Loucy (cell line): ENCODE results near the gene CHST11.

Experiments
- EZH2phosphoT487 ChIP-seq: fragments of 200-600 bp; IDR thresholded peaks from 2 replicates; pipeline ENCODE4 v1.6.1; 2018; ENCODE audit warnings: antibody characterized with exemption, mild to moderate bottlenecking, moderate library complexity, borderline replicate concordance
- TF ChIP-seq, protein P1 (sequence below): fragments of 200-600 bp; sonication (generic); conservative IDR thresholded peaks from 2 replicates; pipeline ENCODE4 v1.5.1; 2014; ENCODE audit warnings: mild to moderate bottlenecking, antibody characterized with exemption, low read length

- TF ChIP-seq, protein P1, sequence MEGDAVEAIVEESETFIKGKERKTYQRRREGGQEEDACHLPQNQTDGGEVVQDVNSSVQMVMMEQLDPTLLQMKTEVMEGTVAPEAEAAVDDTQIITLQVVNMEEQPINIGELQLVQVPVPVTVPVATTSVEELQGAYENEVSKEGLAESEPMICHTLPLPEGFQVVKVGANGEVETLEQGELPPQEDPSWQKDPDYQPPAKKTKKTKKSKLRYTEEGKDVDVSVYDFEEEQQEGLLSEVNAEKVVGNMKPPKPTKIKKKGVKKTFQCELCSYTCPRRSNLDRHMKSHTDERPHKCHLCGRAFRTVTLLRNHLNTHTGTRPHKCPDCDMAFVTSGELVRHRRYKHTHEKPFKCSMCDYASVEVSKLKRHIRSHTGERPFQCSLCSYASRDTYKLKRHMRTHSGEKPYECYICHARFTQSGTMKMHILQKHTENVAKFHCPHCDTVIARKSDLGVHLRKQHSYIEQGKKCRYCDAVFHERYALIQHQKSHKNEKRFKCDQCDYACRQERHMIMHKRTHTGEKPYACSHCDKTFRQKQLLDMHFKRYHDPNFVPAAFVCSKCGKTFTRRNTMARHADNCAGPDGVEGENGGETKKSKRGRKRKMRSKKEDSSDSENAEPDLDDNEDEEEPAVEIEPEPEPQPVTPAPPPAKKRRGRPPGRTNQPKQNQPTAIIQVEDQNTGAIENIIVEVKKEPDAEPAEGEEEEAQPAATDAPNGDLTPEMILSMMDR = no peak
- TF ChIP-seq EZH2phosphoT487 = no peak
These were observed 215.3 kb downstream of the CHST11 start for GRCh38 chr12:104672096-104672445.
